Measurements from ENCODE around the gene PLEKHG1.

- TF ChIP-seq RELA (CRISPR knock-in tag; IDR thresholded peaks at IDR 0.05; ENCODE audit: borderline replicate concordance) (no peak), CTCF (IDR thresholded peaks at IDR 0.05) (no peak), IRF1 (CRISPR knock-in tag; IDR thresholded peaks at IDR 0.05) (no peak), NR3C1 (CRISPR knock-in tag; conservative IDR thresholded peaks at IDR 0.05; ENCODE audit: low read depth) (no peak), ZNF671 (CRISPR knock-in tag; IDR thresholded peaks at IDR 0.05) (no peak), ESRRA (CRISPR knock-in tag; IDR thresholded peaks at IDR 0.05; ENCODE audit: borderline replicate concordance) (no peak), ZMAT4 (CRISPR knock-in tag; IDR thresholded peaks at IDR 0.05) (no peak), CREM (CRISPR knock-in tag; IDR thresholded peaks at IDR 0.05) (no peak), CBFB (CRISPR knock-in tag; IDR thresholded peaks at IDR 0.05; ENCODE audit: low read depth) (no peak), GABPB1 (CRISPR knock-in tag; IDR thresholded peaks at IDR 0.05) (no peak), ATF3 (CRISPR knock-in tag; conservative IDR thresholded peaks at IDR 0.05) (no peak)
- TF ChIP-seq, protein P1, sequence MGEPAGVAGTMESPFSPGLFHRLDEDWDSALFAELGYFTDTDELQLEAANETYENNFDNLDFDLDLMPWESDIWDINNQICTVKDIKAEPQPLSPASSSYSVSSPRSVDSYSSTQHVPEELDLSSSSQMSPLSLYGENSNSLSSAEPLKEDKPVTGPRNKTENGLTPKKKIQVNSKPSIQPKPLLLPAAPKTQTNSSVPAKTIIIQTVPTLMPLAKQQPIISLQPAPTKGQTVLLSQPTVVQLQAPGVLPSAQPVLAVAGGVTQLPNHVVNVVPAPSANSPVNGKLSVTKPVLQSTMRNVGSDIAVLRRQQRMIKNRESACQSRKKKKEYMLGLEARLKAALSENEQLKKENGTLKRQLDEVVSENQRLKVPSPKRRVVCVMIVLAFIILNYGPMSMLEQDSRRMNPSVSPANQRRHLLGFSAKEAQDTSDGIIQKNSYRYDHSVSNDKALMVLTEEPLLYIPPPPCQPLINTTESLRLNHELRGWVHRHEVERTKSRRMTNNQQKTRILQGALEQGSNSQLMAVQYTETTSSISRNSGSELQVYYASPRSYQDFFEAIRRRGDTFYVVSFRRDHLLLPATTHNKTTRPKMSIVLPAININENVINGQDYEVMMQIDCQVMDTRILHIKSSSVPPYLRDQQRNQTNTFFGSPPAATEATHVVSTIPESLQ (CRISPR knock-in tag; IDR thresholded peaks at IDR 0.05): no peak
- TF ChIP-seq, protein P2, sequence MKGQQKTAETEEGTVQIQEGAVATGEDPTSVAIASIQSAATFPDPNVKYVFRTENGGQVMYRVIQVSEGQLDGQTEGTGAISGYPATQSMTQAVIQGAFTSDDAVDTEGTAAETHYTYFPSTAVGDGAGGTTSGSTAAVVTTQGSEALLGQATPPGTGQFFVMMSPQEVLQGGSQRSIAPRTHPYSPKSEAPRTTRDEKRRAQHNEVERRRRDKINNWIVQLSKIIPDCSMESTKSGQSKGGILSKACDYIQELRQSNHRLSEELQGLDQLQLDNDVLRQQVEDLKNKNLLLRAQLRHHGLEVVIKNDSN (CRISPR knock-in tag; IDR thresholded peaks at IDR 0.05): no peak
- TF ChIP-seq, protein P3, sequence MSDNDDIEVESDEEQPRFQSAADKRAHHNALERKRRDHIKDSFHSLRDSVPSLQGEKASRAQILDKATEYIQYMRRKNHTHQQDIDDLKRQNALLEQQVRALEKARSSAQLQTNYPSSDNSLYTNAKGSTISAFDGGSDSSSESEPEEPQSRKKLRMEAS (CRISPR knock-in tag; IDR thresholded peaks at IDR 0.05): no peak
Observed at GRCh38 chr6:150631984-150632642, 32.4 kb downstream of the PLEKHG1 start.

All from WTC11 (cell line).